GM18951 (cell line): Measurements from ENCODE around the gene TCF7L2.

Experiments
- POLR2A ChIP-seq: IDR thresholded peaks from 4 replicates; pipeline ENCODE4 v1.6.1; 2011; ENCODE audit warnings: mild to moderate bottlenecking; ENCODE audit not compliant: insufficient read length, insufficient read depth; ENCODE audit errors: extremely low read depth
- in situ Hi-C: fragments of 300-500 bp; cut with MboI; formaldehyde crosslinking; loops from one replicate; pipeline ENCODE4 v1.12.0; 2022; ENCODE audit warnings: low sequenced_read_pairs, mixed read lengths, inconsistent platforms; ENCODE audit not compliant: unreplicated experiment

Gene TCF7L2

GRCh38 chr10:113001599-113002448, 51.8 kb downstream of the TCF7L2 start:
- TF ChIP-seq POLR2A: no peak
- in situ Hi-C loops: no loop called here

GRCh38 chr10:113002449-113002777, 52.4 kb downstream of the TCF7L2 start:
- in situ Hi-C loops: no loop called here
- TF ChIP-seq POLR2A: no peak

- TF ChIP-seq POLR2A: no peak
Measured at GRCh38 chr10:113003052-113003451, 53.0 kb downstream of the TCF7L2 start.

GRCh38 chr10:113004069-113004618, 54.1 kb downstream of the TCF7L2 start:
- in situ Hi-C loops: no loop called here
- no peak for TF ChIP-seq POLR2A

More at GRCh38 chr10:113003052-113003451, 53.0 kb downstream of the TCF7L2 start:
- in situ Hi-C loops: no loop called here

- in situ Hi-C loops: no loop called here
- no peak for TF ChIP-seq POLR2A
Measured at GRCh38 chr10:113005380-113005779, 55.3 kb downstream of the TCF7L2 start.

- TF ChIP-seq POLR2A: no peak
Measured at GRCh38 chr10:113006656-113007342, 56.8 kb downstream of the TCF7L2 start.

GRCh38 chr10:113007343-113007771, 57.3 kb downstream of the TCF7L2 start:
- no peak for TF ChIP-seq POLR2A
- in situ Hi-C loops: no loop called here

More at GRCh38 chr10:113006656-113007342, 56.8 kb downstream of the TCF7L2 start:
- in situ Hi-C loops: no loop called here

- in situ Hi-C loops: no loop called here
- TF ChIP-seq POLR2A: no peak
Measured at GRCh38 chr10:113007821-113008220, 57.8 kb downstream of the TCF7L2 start.

GRCh38 chr10:113011592-113012374, 61.7 kb downstream of the TCF7L2 start:
- in situ Hi-C loops: no loop called here
- TF ChIP-seq POLR2A: no peak

GRCh38 chr10:113015201-113015600, 65.2 kb downstream of the TCF7L2 start:
- in situ Hi-C loops: no loop called here
- no peak for TF ChIP-seq POLR2A

- no peak for TF ChIP-seq POLR2A
- in situ Hi-C loops: no loop called here
Measured at GRCh38 chr10:113017376-113017775, 67.3 kb downstream of the TCF7L2 start.

GRCh38 chr10:113018034-113018433, 68.0 kb downstream of the TCF7L2 start:
- in situ Hi-C loops: no loop called here
- no peak for TF ChIP-seq POLR2A

- TF ChIP-seq POLR2A: no peak
- in situ Hi-C loops: no loop called here
Measured at GRCh38 chr10:113019096-113019495, 69.0 kb downstream of the TCF7L2 start.
